ENCODE results near the gene DHX58.

DHX58 gene

DNA sequence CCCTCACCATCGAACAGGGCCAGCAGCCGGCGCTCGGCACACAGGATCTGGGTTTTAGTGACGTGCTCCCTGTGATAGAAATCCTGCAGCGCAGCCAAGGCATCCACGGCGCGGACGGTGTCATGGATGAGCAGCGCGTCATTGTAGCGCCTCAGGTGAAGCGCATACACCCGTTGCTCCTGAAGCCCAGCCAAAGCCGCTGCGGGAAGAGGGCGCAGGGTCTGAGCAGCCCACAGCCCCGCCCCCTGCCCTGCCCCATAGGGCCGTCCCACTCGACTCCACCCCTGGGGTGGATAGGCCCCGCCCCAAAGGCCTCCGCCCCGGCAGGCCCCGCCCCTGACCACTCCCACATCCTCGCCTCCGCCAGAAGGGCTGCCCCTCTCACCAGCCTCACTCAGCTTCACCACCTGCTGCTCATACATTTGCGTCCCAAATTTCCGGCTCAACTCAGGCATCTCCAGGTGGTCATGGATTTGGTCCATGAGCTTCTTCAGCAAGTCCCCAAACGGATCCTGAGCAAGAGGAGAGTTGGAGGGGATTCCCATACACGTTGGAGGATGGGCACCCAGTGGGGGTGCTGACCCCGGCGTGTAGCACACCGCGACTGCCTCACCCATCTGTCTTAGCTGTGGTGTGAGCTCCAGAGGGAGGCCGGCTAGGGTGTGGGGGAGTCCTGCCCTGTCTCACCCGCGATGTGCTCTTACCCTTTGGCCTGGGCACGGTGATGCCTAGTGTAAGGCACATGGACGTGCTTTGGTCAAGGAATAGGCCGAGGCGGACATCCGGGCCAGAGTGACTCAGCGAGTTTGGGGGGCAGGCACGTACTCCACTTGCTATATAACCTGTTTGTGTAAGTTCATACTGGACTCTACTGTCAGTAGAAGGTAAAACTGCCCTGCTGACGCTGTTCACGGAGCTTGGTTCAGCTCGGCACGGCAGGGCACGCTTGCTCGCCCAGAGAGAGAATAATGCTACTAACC, 4.6 kb downstream of the DHX58 start:
- Histone ChIP-seq H3K9me2 (replicated peaks; ENCODE audit: low read depth, low read length) (no peaks in the 10 kb centered on the region), H3K4me3 (ENCODE audit: low read length, poor library complexity, severe bottlenecking) (no peak overlapping the region), H3F3A (ENCODE audit: low read depth) (no peaks in the 10 kb centered on the region), H3K79me2 (ENCODE audit: insufficient read depth, low read length) (peaks cover 5% of the 10 kb centered on the region; the same call in 1 of the 2 replicates), H3K36me3 (ENCODE audit: insufficient read depth, low read length) (no peaks in the 10 kb centered on the region), H3K9me3 (ENCODE audit: insufficient read depth, low read depth, low read length) (no peaks in the 10 kb centered on the region), H3K9ac (ENCODE audit: low read depth, low read length, poor library complexity, severe bottlenecking) (no peak overlapping the region), H2AFZ (ENCODE audit: low read length) (no peak overlapping the region), H4K20me1 (ENCODE audit: insufficient read depth, low read length, poor library complexity, severe bottlenecking) (no peaks in the 10 kb centered on the region), H3K27me3 (ENCODE audit: insufficient read depth, low read length, poor library complexity, severe bottlenecking) (no peaks in the 10 kb centered on the region), H3K4me2 (ENCODE audit: low read depth, low read length, poor library complexity, severe bottlenecking) (no peak overlapping the region), H3K4me1 (ENCODE audit: insufficient read depth, low read length, poor library complexity, severe bottlenecking) (peaks cover 24% of the 10 kb centered on the region)
- no peak for TF ChIP-seq EZH2phosphoT487 (IDR thresholded peaks at IDR 0.05; ENCODE audit: borderline replicate concordance)
- TF ChIP-seq CTCF (conservative IDR thresholded peaks at IDR 0.05; ENCODE audit: low read length): no peak

DNA sequence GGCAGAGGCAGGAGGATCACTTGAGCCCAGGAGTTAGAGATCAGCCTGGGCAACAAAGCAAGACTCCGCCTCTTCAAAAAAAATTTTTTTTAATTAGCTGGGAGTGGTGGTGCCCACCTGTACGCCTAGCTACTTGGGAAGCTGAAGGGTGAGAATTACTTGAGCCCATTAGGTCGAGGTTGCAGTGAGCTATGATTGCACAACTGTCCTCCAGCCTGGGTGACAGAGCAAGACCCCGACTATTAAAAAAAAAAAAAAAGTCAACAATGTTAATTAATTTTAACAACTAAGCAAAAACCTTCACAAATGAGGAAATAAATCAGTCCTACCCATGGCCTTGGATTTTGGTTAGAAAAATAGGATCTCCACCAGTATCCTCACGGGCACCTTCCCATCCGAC, 5.4 kb downstream of the DHX58 start:
- Histone ChIP-seq H3K9me3 (ENCODE audit: insufficient read depth, low read depth, low read length) (no peaks in the 10 kb centered on the region), H3K27me3 (ENCODE audit: insufficient read depth, low read length, poor library complexity, severe bottlenecking) (no peaks in the 10 kb centered on the region), H3K79me2 (ENCODE audit: insufficient read depth, low read length) (peaks cover 3% of the 10 kb centered on the region; the same call in 1 of the 2 replicates), H3K4me3 (ENCODE audit: low read length, poor library complexity, severe bottlenecking) (no peak overlapping the region), H3K9me2 (replicated peaks; ENCODE audit: low read depth, low read length) (no peaks in the 10 kb centered on the region), H2AFZ (ENCODE audit: low read length) (no peak overlapping the region), H3K4me2 (ENCODE audit: low read depth, low read length, poor library complexity, severe bottlenecking) (no peak overlapping the region), H4K20me1 (ENCODE audit: insufficient read depth, low read length, poor library complexity, severe bottlenecking) (no peaks in the 10 kb centered on the region), H3K36me3 (ENCODE audit: insufficient read depth, low read length) (no peaks in the 10 kb centered on the region), H3F3A (ENCODE audit: low read depth) (no peaks in the 10 kb centered on the region), H3K9ac (ENCODE audit: low read depth, low read length, poor library complexity, severe bottlenecking) (no peak overlapping the region), H3K4me1 (ENCODE audit: insufficient read depth, low read length, poor library complexity, severe bottlenecking) (peaks cover 19% of the 10 kb centered on the region)
- no peak for TF ChIP-seq CTCF (conservative IDR thresholded peaks at IDR 0.05; ENCODE audit: low read length)
- TF ChIP-seq EZH2phosphoT487 (IDR thresholded peaks at IDR 0.05; ENCODE audit: borderline replicate concordance): no peak

- H3K4me3 ChIP-seq (ENCODE audit: low read length, poor library complexity, severe bottlenecking): no peak overlapping the region
- no peak overlapping the region for H3K4me2 ChIP-seq (ENCODE audit: low read depth, low read length, poor library complexity, severe bottlenecking)
- no peaks in the 10 kb centered on the region for H3K9me3 ChIP-seq (ENCODE audit: insufficient read depth, low read depth, low read length)
- H3K4me1 ChIP-seq (ENCODE audit: insufficient read depth, low read length, poor library complexity, severe bottlenecking): peaks cover 8% of the 10 kb centered on the region
- no peaks in the 10 kb centered on the region for H3K79me2 ChIP-seq (ENCODE audit: insufficient read depth, low read length)
- H3K27me3 ChIP-seq (ENCODE audit: insufficient read depth, low read length, poor library complexity, severe bottlenecking): no peaks in the 10 kb centered on the region
- H3K9me2 ChIP-seq (replicated peaks; ENCODE audit: low read depth, low read length): no peaks in the 10 kb centered on the region
- TF ChIP-seq CTCF (conservative IDR thresholded peaks at IDR 0.05; ENCODE audit: low read length): no peak
- TF ChIP-seq EZH2phosphoT487 (IDR thresholded peaks at IDR 0.05; ENCODE audit: borderline replicate concordance): no peak
- no peaks in the 10 kb centered on the region for H3F3A ChIP-seq (ENCODE audit: low read depth)
- no peak overlapping the region for H3K9ac ChIP-seq (ENCODE audit: low read depth, low read length, poor library complexity, severe bottlenecking)
- no peaks in the 10 kb centered on the region for H4K20me1 ChIP-seq (ENCODE audit: insufficient read depth, low read length, poor library complexity, severe bottlenecking)
- H3K36me3 ChIP-seq (ENCODE audit: insufficient read depth, low read length): no peaks in the 10 kb centered on the region
- no peak overlapping the region for H2AFZ ChIP-seq (ENCODE audit: low read length)
Observed at GRCh38 chr17:42106009-42106408, 6.5 kb downstream of the DHX58 start.
